Endothelial cell of umbilical vein (primary cell): ENCODE measurements around the gene ARID2.

Experiments
- JUN ChIP-seq: IDR thresholded peaks from 2 replicates; pipeline ENCODE4 v1.6.1; 2011; ENCODE audit warnings: borderline replicate concordance, low read depth; ENCODE audit not compliant: insufficient read length, insufficient read depth
- MYC ChIP-seq: IDR thresholded peaks from one replicate; pipeline ENCODE4 v1.6.1; 2011; ENCODE audit warnings: mild to moderate bottlenecking, low read depth, low read length
- TF ChIP-seq, protein P1 (sequence below), 2 donors: IDR thresholded peaks; 1 replicate in 1 of 2; 2 replicates in 1 of 2; pipeline ENCODE4 v1.5.1; 2011; ENCODE audit warnings: low read length in 2 of 2, mild to moderate bottlenecking in 2 of 2, moderate library complexity in 2 of 2, control low read depth in 1 of 2, inconsistent platforms in 1 of 2, low read depth in 1 of 2; ENCODE audit not compliant: insufficient read depth in 1 of 2; ENCODE audit errors: extremely low read depth in 1 of 2

- TF ChIP-seq JUN (no peak), MYC (no peak)
- TF ChIP-seq, protein P1, sequence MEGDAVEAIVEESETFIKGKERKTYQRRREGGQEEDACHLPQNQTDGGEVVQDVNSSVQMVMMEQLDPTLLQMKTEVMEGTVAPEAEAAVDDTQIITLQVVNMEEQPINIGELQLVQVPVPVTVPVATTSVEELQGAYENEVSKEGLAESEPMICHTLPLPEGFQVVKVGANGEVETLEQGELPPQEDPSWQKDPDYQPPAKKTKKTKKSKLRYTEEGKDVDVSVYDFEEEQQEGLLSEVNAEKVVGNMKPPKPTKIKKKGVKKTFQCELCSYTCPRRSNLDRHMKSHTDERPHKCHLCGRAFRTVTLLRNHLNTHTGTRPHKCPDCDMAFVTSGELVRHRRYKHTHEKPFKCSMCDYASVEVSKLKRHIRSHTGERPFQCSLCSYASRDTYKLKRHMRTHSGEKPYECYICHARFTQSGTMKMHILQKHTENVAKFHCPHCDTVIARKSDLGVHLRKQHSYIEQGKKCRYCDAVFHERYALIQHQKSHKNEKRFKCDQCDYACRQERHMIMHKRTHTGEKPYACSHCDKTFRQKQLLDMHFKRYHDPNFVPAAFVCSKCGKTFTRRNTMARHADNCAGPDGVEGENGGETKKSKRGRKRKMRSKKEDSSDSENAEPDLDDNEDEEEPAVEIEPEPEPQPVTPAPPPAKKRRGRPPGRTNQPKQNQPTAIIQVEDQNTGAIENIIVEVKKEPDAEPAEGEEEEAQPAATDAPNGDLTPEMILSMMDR (IDR thresholded peaks at IDR 0.05; ENCODE audit: extremely low read depth in 1 of 2, insufficient read depth in 1 of 2, low read depth in 1 of 2, low read length in 2 of 2): no peak
Observed at GRCh38 chr12:45696049-45696448, 33.5 kb upstream of the ARID2 start.
